Nephron (organoid): Measurements from ENCODE around the gene EARS2.

Experiments
- H3K27ac Mint-ChIP-seq, 3 experiments: 2 replicates each; pipeline ENCODE4 v1.8.0; 2020; ENCODE audit warnings: mixed read lengths in 3 of 3, mild to moderate bottlenecking in 2 of 3, moderate library complexity in 1 of 3
- H3K27me3 Mint-ChIP-seq: 2 replicates; pipeline ENCODE4 v1.8.0; 2021; ENCODE audit warnings: low read depth, mild to moderate bottlenecking, moderate library complexity, mixed read lengths
- H3K36me3 Mint-ChIP-seq: 2 replicates; pipeline ENCODE4 v1.8.0; 2020; ENCODE audit warnings: low read depth, mixed read lengths
- H3K4me1 Mint-ChIP-seq: 2 replicates; pipeline ENCODE4 v1.8.0; 2020; ENCODE audit warnings: mixed read lengths
- H3K4me3 Mint-ChIP-seq, 3 experiments: 2 replicates each; pipeline ENCODE4 v1.8.0; 2020; ENCODE audit warnings: mild to moderate bottlenecking in 3 of 3, mixed read lengths in 3 of 3, moderate library complexity in 2 of 3
- H3K9me3 Mint-ChIP-seq: 2 replicates; pipeline ENCODE4 v1.8.0; 2020; ENCODE audit warnings: mixed read lengths
- TF ChIP-seq, protein P1 (sequence below), 3 experiments: fragments of 200-600 bp; sonication (generic); IDR thresholded peaks; one replicate each; pipeline ENCODE4 v1.5.0; 2021; ENCODE audit warnings: antibody characterized with exemption in 3 of 3; ENCODE audit not compliant: unreplicated experiment in 3 of 3

EARS2 gene

DNA sequence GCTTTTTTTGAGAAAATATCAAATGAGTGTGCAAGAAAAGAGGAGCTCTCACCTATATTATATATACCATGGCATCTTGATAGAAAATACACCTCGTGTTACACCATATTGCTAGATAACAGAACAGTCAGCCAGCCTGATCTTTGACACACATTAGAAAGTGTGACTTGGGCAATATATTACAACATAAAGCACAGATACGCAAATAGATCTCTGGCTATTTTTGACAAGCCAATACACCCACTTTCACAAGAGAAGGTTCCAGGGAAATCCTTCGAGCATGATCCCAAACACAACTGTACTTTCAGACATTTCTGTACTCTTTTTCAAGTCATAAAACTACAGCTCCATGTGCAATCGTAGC is 56.3 kb downstream of the EARS2 start:
- Mint-ChIP-seq H3K4me1 (peaks cover 38% of the 10 kb centered on the region), H3K4me3 (no peak overlapping the region), H3K9me3 (no peaks in the 10 kb centered on the region), H3K27ac (no peak overlapping the region), H3K27me3 (no peaks in the 10 kb centered on the region), H3K36me3 (peaks cover 4% of the 10 kb centered on the region)
- TF ChIP-seq, protein P1, sequence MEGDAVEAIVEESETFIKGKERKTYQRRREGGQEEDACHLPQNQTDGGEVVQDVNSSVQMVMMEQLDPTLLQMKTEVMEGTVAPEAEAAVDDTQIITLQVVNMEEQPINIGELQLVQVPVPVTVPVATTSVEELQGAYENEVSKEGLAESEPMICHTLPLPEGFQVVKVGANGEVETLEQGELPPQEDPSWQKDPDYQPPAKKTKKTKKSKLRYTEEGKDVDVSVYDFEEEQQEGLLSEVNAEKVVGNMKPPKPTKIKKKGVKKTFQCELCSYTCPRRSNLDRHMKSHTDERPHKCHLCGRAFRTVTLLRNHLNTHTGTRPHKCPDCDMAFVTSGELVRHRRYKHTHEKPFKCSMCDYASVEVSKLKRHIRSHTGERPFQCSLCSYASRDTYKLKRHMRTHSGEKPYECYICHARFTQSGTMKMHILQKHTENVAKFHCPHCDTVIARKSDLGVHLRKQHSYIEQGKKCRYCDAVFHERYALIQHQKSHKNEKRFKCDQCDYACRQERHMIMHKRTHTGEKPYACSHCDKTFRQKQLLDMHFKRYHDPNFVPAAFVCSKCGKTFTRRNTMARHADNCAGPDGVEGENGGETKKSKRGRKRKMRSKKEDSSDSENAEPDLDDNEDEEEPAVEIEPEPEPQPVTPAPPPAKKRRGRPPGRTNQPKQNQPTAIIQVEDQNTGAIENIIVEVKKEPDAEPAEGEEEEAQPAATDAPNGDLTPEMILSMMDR (IDR thresholded peaks at IDR 0.05; ENCODE audit: unreplicated experiment in 3 of 3), result no peak

DNA sequence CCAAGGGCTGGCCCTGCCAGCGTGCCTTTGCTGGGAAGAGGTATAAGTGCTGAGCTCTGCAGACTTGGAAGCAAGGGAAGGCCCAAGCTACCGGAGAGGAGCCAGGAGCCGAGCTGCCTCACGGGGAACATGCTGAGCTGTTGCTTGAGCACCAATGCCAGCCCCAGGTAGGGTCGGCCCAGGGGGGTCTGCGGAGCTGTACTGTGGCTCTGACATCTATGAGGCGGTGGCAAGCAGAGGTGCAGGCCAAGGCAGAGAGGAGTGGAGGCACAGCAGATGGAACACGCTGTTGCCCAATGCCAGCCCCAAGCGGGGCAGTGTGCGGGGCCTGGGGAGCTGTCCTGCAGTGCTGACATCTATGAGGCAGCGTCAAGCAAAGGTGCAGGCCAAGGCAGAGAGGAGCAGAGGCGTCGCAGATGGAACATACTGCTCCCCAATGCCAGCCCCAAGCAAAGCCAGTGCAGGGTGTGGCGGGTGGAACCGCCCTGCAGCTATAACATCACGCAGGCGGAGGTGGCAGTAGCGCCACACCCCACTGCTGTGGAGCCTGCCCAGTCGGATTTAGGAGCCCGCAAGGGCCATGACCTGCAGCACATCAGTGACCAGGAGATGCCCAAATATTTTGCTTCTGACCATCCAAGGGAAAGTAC is 56.8 kb downstream of the EARS2 start:
- Mint-ChIP-seq H3K36me3 (peaks cover 4% of the 10 kb centered on the region), H3K27me3 (no peaks in the 10 kb centered on the region), H3K4me1 (peaks cover 33% of the 10 kb centered on the region), H3K9me3 (no peaks in the 10 kb centered on the region), H3K4me3 (no peak overlapping the region), H3K27ac (no peak overlapping the region)
- TF ChIP-seq, protein P1 (IDR thresholded peaks at IDR 0.05; ENCODE audit: unreplicated experiment in 3 of 3), result no peak

DNA sequence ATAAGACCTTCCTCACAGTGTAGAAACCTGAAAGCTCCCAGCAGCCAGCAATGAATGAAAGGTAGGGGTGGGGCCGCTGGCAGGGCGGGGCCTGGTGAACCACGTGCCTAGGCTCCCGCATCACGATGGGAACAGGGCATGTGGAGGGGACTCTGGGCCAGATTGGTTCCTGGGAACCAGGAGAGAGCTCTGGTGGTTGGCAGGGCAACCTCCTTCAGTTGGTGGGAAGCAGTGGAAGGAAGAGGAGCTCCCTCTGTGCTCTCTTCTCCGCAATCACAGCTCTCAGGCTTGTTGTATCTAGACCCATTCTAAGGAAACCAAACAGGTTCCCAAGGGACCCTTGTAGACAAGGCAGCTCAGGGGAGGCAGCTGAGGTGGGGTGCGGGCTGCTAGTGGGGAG is 57.3 kb downstream of the EARS2 start:
- no peaks in the 10 kb centered on the region for H3K9me3 Mint-ChIP-seq
- H3K4me1 Mint-ChIP-seq, result peaks cover 28% of the 10 kb centered on the region
- H3K27me3 Mint-ChIP-seq, result no peaks in the 10 kb centered on the region
- TF ChIP-seq, protein P1 (IDR thresholded peaks at IDR 0.05; ENCODE audit: unreplicated experiment in 3 of 3), result no peak
- H3K36me3 Mint-ChIP-seq, result peaks cover 4% of the 10 kb centered on the region
- H3K4me3 Mint-ChIP-seq, result no peak overlapping the region
- no peak overlapping the region for H3K27ac Mint-ChIP-seq

DNA sequence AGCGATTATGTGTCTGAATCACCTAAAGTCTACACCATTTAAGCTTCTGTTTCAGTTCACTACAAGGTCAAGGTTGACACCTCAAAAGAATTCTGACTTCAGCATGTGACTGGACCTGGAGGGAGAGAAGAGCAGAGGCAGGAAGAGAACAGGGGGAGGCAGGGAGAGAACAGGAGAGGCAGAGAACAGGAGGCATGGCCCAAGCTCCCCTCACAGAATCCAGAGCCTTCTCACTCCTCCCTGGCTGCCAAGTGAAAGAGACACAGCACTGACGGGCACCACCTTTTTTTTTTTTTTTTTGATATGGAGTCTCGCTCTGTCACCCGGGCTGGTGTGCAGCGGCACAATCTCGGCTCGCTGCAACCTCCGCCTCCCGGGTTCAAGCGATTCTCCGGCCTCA is 58.3 kb downstream of the EARS2 start:
- H3K36me3 Mint-ChIP-seq, result peaks cover 7% of the 10 kb centered on the region
- H3K4me3 Mint-ChIP-seq, result no peak overlapping the region
- H3K27me3 Mint-ChIP-seq, result no peaks in the 10 kb centered on the region
- TF ChIP-seq, protein P1 (IDR thresholded peaks at IDR 0.05; ENCODE audit: unreplicated experiment in 3 of 3), result no peak
- no peaks in the 10 kb centered on the region for H3K9me3 Mint-ChIP-seq
- H3K27ac Mint-ChIP-seq, result peak overlapping the region in 1 of 3 experiments; percentile 28
- peaks cover 20% of the 10 kb centered on the region for H3K4me1 Mint-ChIP-seq

DNA sequence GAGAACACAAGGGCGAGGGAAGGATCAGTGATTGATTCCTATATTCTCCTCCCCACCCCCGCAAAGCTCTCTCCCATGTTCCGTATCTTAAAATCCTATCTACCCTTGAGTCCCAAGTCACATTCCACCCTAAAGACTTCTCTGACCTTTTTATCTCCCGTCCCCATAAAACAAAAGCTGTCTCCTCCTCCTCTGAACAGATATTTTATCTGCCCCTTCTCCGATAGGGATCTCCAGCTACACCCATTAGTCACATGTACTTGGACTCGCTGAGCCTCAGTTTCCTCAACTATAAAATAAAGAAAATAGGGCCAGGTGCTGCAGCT is 59.6 kb downstream of the EARS2 start:
- H3K36me3 Mint-ChIP-seq, result peaks cover 15% of the 10 kb centered on the region
- peak overlapping the region; percentile 14 to 64 (median 56) for H3K27ac Mint-ChIP-seq
- H3K27me3 Mint-ChIP-seq, result no peaks in the 10 kb centered on the region
- H3K4me3 Mint-ChIP-seq, result no peak overlapping the region
- H3K9me3 Mint-ChIP-seq, result no peaks in the 10 kb centered on the region
- peaks cover 14% of the 10 kb centered on the region for H3K4me1 Mint-ChIP-seq
- TF ChIP-seq, protein P1 (IDR thresholded peaks at IDR 0.05; ENCODE audit: unreplicated experiment in 3 of 3), result no peak

DNA sequence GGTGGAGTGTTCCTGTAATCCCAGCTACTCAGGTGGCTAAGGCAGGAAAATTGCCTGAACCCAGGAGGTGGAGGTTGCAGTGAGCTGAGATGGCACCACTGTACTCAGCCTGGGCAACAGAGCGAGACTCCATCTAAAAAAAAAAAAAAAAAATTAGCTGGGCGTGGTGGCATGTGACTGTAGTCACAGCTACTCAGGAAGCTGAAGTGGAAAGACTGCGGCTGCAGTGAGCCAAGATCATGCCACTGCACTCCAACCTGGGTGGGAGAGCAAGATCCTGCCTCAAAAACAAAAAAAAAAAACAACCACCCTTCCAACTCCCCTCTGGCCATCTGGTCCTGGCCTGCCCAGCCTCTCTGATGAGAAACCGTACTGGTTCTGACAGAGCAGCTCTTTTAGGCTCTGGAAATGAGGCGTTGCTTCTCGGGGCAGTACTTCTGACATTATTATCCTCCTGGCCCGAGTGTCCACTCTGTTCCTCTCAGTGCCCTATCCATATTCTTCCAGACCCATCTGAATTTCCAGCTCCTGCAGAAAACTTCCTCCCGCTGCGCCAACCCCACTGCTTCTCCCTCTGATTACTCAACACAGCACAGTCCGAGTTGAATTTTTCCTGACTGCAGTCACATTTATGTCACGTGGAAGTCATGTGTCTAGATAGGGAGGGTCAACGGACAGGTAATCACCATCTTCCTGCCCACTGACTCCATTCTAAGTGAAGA is 60.2 kb downstream of the EARS2 start:
- no peaks in the 10 kb centered on the region for H3K27me3 Mint-ChIP-seq
- peaks cover 13% of the 10 kb centered on the region for H3K4me1 Mint-ChIP-seq
- H3K9me3 Mint-ChIP-seq, result no peaks in the 10 kb centered on the region
- peaks cover 20% of the 10 kb centered on the region for H3K36me3 Mint-ChIP-seq
- no peak overlapping the region for H3K4me3 Mint-ChIP-seq
- TF ChIP-seq, protein P1 (IDR thresholded peaks at IDR 0.05; ENCODE audit: unreplicated experiment in 3 of 3), result no peak
- peak overlapping the region; percentile 14 to 64 (median 56) for H3K27ac Mint-ChIP-seq
